BJ (cell line): ENCODE results near the gene PFDN2. TPM values are rescaled to one million over a fixed set of nuclear protein-coding genes. Genes with fewer than 3 reads are reported as not detected.
"Not testable (repeated sequence)": the region's sequence is repeated elsewhere in the genome, so short reads cannot be mapped to it uniquely, and the experiment has no call there.

Experiments
- CTCF ChIA-PET: fragments of 350-600 bp; formaldehyde crosslinking; extraction: SDS; loops from one replicate; lab custom pipeline; 2021; ENCODE audit warnings: antibody characterized with exemption, inconsistent platforms; lab: Yijun Ruan, JAX
- POLR2A ChIA-PET: fragments of 300-600 bp; sonication (Branson Sonifier 250); formaldehyde crosslinking; extraction: SDS; loops from one replicate; lab custom pipeline; 2021; ENCODE audit warnings: antibody characterized with exemption; lab: Charles Lee
- DNase-seq: peaks from one replicate; pipeline ENCODE4 v3.0.0-alpha.2; 2011; ENCODE audit warnings: low read depth
- H3K27me3 ChIP-seq: 2 replicates; pipeline ENCODE4 v1.6.0; 2011; ENCODE audit warnings: low read length; ENCODE audit not compliant: control insufficient read depth, insufficient read depth
- H3K36me3 ChIP-seq: 2 replicates; pipeline ENCODE4 v1.5.1; 2011; ENCODE audit warnings: low read length; ENCODE audit not compliant: control insufficient read depth, insufficient read depth
- H3K4me3 ChIP-seq: 2 replicates; pipeline ENCODE4 v1.5.1; 2011; ENCODE audit warnings: low read depth, mild to moderate bottlenecking, control low read depth, low read length
- CTCF ChIP-seq: IDR thresholded peaks from 2 replicates; pipeline ENCODE4 v1.5.1; 2011; ENCODE audit warnings: low read depth, mild to moderate bottlenecking, control low read depth, inconsistent platforms, low read length, moderate library complexity; ENCODE audit not compliant: insufficient read depth
- polyA plus RNA-seq: library from polyadenylated mRNA; depleted of rRNA; stranded (reverse); fragments of >200 nt; gene quantifications from 2 replicates; pipeline ENCODE4 v1.2.3, GENCODE V29; 2011

The PFDN2 gene
- polyA plus RNA-seq, 1 experiment: 32.9 TPM

- Histone ChIP-seq H3K4me3 (no peak within 1 kb of the TSS), H3K27me3 (no peaks in the 10 kb centered on the region), H3K36me3 (no peaks in the 10 kb centered on the region)
- ChIA-PET CTCF (interaction anchor here (1.3 to 12.3 kb wide), 3 partner anchors 10 to 27 kb away, joined by 4 to 132 read pairs (median 7); partner anchors contain the start of gene KLHDC9), POLR2A (no interaction called here)
- DNase-seq: no peak
- TF ChIP-seq CTCF: no peak
Observed at GRCh38 chr1:161069731-161070270, 48.0 kb downstream of the PFDN2 start, which contains the start of gene ARHGAP30. ARHGAP30 (minus strand) TSS chr1:161069891; CDS start chr1:161069624, 267 bp downstream.

- Histone ChIP-seq H3K36me3 (no peaks in the 10 kb centered on the region), H3K27me3 (no peaks in the 10 kb centered on the region; the same call in 1 of the 2 replicates), H3K4me3 (no peak overlapping the region)
- ChIA-PET CTCF (interaction anchor here (1.3 to 12.3 kb wide), 4 partner anchors 10 to 28 kb away, joined by 4 to 132 read pairs (median 10); partner anchors contain the start of gene KLHDC9), POLR2A (no interaction called here)
- no peak for DNase-seq
- no peak for TF ChIP-seq CTCF
Observed at GRCh38 chr1:161069241-161069640, 48.6 kb downstream of the PFDN2 start.

- Histone ChIP-seq H3K27me3 (no peaks in the 10 kb centered on the region; the same call in 1 of the 2 replicates), H3K4me3 (no peak overlapping the region), H3K36me3 (no peaks in the 10 kb centered on the region)
- CTCF ChIA-PET: interaction anchor here (0.7 to 3.0 kb wide), 3 partner anchors 11 to 28 kb away, joined by 3 to 13 read pairs (median 7); no protein-coding TSS in a partner anchor
- DNase-seq: no peak
- POLR2A ChIA-PET: no interaction called here
- no peak for TF ChIP-seq CTCF
Observed at GRCh38 chr1:161068306-161069234, 49.3 kb downstream of the PFDN2 start.

GRCh38 chr1:161066694-161067093, 51.1 kb downstream of the PFDN2 start:
- ChIA-PET CTCF (interaction anchor here (3.0 kb wide), 1 partner anchor 30 kb away, joined by 13 read pairs; no protein-coding TSS in a partner anchor), POLR2A (no interaction called here)
- no peak overlapping the region for H3K4me3 ChIP-seq
- TF ChIP-seq CTCF: no peak
- DNase-seq: no peak
- no peaks in the 10 kb centered on the region for H3K36me3 ChIP-seq
- no peaks in the 10 kb centered on the region; the same call in 1 of the 2 replicates for H3K27me3 ChIP-seq

- H3K4me3 ChIP-seq, POLR2A ChIA-PET, H3K36me3 ChIP-seq, H3K27me3 ChIP-seq, DNase-seq: not testable (repeated sequence)
- CTCF ChIA-PET: interaction anchor here (1.0 to 1.9 kb wide), 2 partner anchors 14 to 24 kb away, joined by 3 to 6 read pairs; no protein-coding TSS in a partner anchor
Observed at GRCh38 chr1:161065681-161066080, 52.2 kb downstream of the PFDN2 start.

- POLR2A ChIA-PET, CTCF ChIA-PET, H3K36me3 ChIP-seq, DNase-seq, H3K27me3 ChIP-seq, H3K4me3 ChIP-seq: not testable (repeated sequence)
Observed at GRCh38 chr1:161063936-161064335, 53.9 kb downstream of the PFDN2 start.
